Keratinocyte (primary cell): ENCODE results near the gene SLC25A24. TPM values are rescaled to one million over a fixed set of nuclear protein-coding genes. Genes with fewer than 3 reads are reported as not detected.
"Not testable (repeated sequence)": the region's sequence is repeated elsewhere in the genome, so short reads cannot be mapped to it uniquely, and the experiment has no call there.

Source experiments
- DNase-seq: peaks from one replicate; pipeline ENCODE4 v3.0.0-alpha.2; 2011; ENCODE audit warnings: low read depth, missing footprints, low spot score
- FAIRE-seq: peaks from 2 replicates; lab custom pipeline; 2011; peaks lifted over from hg19 to GRCh38; lab: Jason Lieb, UNC
- H2AFZ ChIP-seq: 2 replicates; pipeline ENCODE4 v1.6.0; 2012; ENCODE audit warnings: low read length, control low read depth, inconsistent platforms; ENCODE audit not compliant: control insufficient read depth
- H3K27ac ChIP-seq: 2 replicates; pipeline ENCODE4 v1.5.1; 2011; ENCODE audit warnings: low read length; ENCODE audit not compliant: control insufficient read depth, insufficient read depth
- H3K27me3 ChIP-seq: 3 replicates; pipeline ENCODE4 v1.6.0; 2011; ENCODE audit warnings: low read length; ENCODE audit not compliant: control insufficient read depth, insufficient read depth; ENCODE audit errors: extremely low read depth
- H3K36me3 ChIP-seq, 2 experiments: 2 replicates in 1 of 2; 3 replicates in 1 of 2; pipeline ENCODE4 v1.5.1; 2011; ENCODE audit warnings: low read length in 2 of 2, mild to moderate bottlenecking in 1 of 2; ENCODE audit not compliant: control insufficient read depth in 2 of 2, insufficient read depth in 2 of 2; ENCODE audit errors: extremely low read depth in 1 of 2
- H3K4me1 ChIP-seq: 3 replicates; pipeline ENCODE4 v1.5.1; 2011; ENCODE audit warnings: low read length; ENCODE audit not compliant: control insufficient read depth, insufficient read depth; ENCODE audit errors: extremely low read depth
- H3K4me2 ChIP-seq: 3 replicates; pipeline ENCODE4 v1.6.0; 2011; ENCODE audit warnings: low read depth, low read length; ENCODE audit not compliant: control insufficient read depth, insufficient read depth; ENCODE audit errors: extremely low read depth
- H3K4me3 ChIP-seq, 3 experiments: fragments of 200-600 bp in 1 of 3; sonication (generic) in 1 of 3; 2 replicates in 2 of 3; 3 replicates in 1 of 3; pipeline ENCODE4 v1.5.1; 2011 to 2016; ENCODE audit warnings: low read length in 3 of 3, mild to moderate bottlenecking in 3 of 3, control low read depth in 2 of 3, inconsistent platforms in 1 of 3, low read depth in 1 of 3, mixed read lengths in 1 of 3, mixed run types in 1 of 3, moderate library complexity in 1 of 3; ENCODE audit not compliant: control insufficient read depth in 2 of 3, insufficient read depth in 2 of 3; ENCODE audit errors: extremely low read depth in 1 of 3
- H3K79me2 ChIP-seq: 2 replicates; pipeline ENCODE4 v1.6.0; 2012; ENCODE audit warnings: low read length; ENCODE audit not compliant: control insufficient read depth, insufficient read depth
- H3K9ac ChIP-seq: 3 replicates; pipeline ENCODE4 v1.6.0; 2011; ENCODE audit warnings: low read length; ENCODE audit not compliant: control insufficient read depth, insufficient read depth; ENCODE audit errors: extremely low read depth
- H3K9me1 ChIP-seq: 3 replicates; pipeline ENCODE4 v1.6.0; 2011; ENCODE audit warnings: low read length; ENCODE audit not compliant: control insufficient read depth, insufficient read depth; ENCODE audit errors: extremely low read depth
- H3K9me3 ChIP-seq: 2 replicates; pipeline ENCODE4 v1.5.1; 2012; ENCODE audit warnings: low read depth, low read length; ENCODE audit not compliant: control insufficient read depth
- H4K20me1 ChIP-seq: 3 replicates; pipeline ENCODE4 v1.6.0; 2011; ENCODE audit warnings: low read length; ENCODE audit not compliant: control insufficient read depth, insufficient read depth; ENCODE audit errors: extremely low read depth
- EZH2 ChIP-seq: IDR thresholded peaks from one replicate; pipeline ENCODE4 v1.6.1; 2012; ENCODE audit warnings: inconsistent platforms, mild to moderate bottlenecking, low read length, moderate library complexity
- dilution Hi-C: fragments of 300-500 bp; cut with MboI; formaldehyde crosslinking; loops from one replicate; pipeline ENCODE4 v1.7.0; 2020; ENCODE audit warnings: low sequenced_read_pairs; ENCODE audit not compliant: extremely low pct_ligation_motif_present
- polyA plus RNA-seq, 5 experiments: library from polyadenylated mRNA; depleted of rRNA in 3 of 5; stranded (reverse) in 3 of 5; stranded (forward) in 1 of 5; unstranded in 1 of 5; fragments of >200 nt; gene quantifications; 1 replicate in 1 of 5; 2 replicates in 3 of 5; 3 replicates in 1 of 5; pipeline versions ENCODE4 v1.2.1 to v1.2.3, GENCODE V29; 2011 to 2012; ENCODE audit warnings: missing spikeins in 2 of 5, low read depth in 1 of 5, low replicate concordance in 1 of 5
- TF ChIP-seq, protein P1 (sequence below), 3 experiments: IDR thresholded peaks in 1 of 3; conservative IDR thresholded peaks in 1 of 3; optimal IDR thresholded peaks in 1 of 3; 2 replicates in 2 of 3; 3 replicates in 1 of 3; pipeline versions ENCODE3 to v1.5.1; 2011; ENCODE audit warnings: low read length in 3 of 3, mild to moderate bottlenecking in 3 of 3, moderate library complexity in 2 of 3, control low read depth in 1 of 3, inconsistent platforms in 1 of 3; ENCODE audit not compliant: insufficient read depth in 2 of 3; ENCODE audit errors: extremely low read depth in 1 of 3

Gene SLC25A24
- polyA plus RNA-seq, 1 donor (not counting 4 experiments of a cell fraction or from before 2014, with no cell fraction given) = 58.9 TPM

DNA sequence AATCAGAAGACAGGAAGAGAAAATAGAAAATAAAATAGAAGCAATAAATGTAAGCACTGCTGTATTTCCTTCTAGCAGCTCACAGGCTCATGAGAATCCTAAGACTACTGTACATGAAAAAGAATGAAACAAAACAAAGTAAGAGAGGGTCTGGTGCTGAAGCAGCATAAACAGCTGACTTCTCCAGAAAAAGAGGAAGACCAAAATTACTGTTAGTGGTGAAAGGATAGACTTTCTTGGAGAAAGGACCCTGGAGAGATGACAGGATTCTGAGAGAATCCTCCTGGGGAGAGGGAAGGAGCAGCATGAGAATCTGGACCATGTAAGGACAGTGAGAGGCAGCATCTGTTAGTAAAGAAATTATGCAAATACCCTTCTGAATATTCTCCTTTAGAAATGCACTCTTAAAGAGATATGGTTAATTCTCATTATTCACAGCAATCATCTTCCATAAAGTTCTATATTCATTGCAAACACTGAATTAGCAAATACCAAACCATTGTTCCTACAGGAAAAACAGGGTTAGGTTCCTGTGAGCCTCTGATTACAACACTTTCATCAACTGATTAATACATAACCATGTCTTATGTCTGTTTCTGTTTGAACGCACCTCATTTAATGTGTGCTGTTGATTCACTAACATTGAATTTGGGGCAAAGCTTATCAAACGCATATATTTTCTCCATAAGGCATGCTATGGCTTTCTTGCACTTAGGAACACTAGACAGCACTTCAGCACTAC lies 17.0 kb downstream of the SLC25A24 start:
- H3K36me3 ChIP-seq = peaks cover 9 to 16% of the 10 kb centered on the region in 2 experiments
- dilution Hi-C loops = no loop called here

DNA sequence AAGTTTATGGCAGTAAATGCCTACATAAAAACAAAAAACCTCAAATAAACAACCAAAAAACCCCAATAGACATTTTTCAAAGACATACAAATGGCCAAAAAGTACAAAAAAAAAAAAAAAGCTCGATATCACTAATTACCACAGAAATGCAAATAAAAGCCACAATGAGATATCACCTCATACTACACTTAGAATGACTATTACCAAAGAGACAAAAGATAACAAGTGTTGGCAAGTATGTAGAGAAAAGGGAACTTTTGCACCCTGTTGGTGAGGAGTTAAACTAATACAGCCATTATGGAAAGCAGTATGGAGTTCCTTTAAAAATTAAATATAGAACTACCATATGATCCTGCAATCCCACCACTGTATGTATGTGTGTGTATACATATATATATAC lies 21.1 kb downstream of the SLC25A24 start:
- Histone ChIP-seq H3K36me3 (peaks cover 9 to 12% of the 10 kb centered on the region in 2 experiments), H3K4me2 (no peak overlapping the region), H3K9me1 (no peaks in the 10 kb centered on the region), H4K20me1 (no peaks in the 10 kb centered on the region), H3K9me3 (peaks cover 7% of the 10 kb centered on the region), H3K27me3 (no peaks in the 10 kb centered on the region), H3K4me3 (no peak overlapping the region), H3K27ac (no peak overlapping the region), H2AFZ (no peak overlapping the region), H3K4me1 (no peaks in the 10 kb centered on the region), H3K79me2 (peaks cover 59% of the 10 kb centered on the region), H3K9ac (no peak overlapping the region)
- TF ChIP-seq EZH2 = no peak
- TF ChIP-seq, protein P1, sequence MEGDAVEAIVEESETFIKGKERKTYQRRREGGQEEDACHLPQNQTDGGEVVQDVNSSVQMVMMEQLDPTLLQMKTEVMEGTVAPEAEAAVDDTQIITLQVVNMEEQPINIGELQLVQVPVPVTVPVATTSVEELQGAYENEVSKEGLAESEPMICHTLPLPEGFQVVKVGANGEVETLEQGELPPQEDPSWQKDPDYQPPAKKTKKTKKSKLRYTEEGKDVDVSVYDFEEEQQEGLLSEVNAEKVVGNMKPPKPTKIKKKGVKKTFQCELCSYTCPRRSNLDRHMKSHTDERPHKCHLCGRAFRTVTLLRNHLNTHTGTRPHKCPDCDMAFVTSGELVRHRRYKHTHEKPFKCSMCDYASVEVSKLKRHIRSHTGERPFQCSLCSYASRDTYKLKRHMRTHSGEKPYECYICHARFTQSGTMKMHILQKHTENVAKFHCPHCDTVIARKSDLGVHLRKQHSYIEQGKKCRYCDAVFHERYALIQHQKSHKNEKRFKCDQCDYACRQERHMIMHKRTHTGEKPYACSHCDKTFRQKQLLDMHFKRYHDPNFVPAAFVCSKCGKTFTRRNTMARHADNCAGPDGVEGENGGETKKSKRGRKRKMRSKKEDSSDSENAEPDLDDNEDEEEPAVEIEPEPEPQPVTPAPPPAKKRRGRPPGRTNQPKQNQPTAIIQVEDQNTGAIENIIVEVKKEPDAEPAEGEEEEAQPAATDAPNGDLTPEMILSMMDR (optimal IDR thresholded peaks at IDR 0.05 in 1 of 3, IDR thresholded peaks at IDR 0.05 in 1 of 3, conservative IDR thresholded peaks at IDR 0.05 in 1 of 3; ENCODE audit: extremely low read depth in 1 of 3, insufficient read depth in 2 of 3, low read length in 3 of 3) = no peak
- DNase-seq = no peak
- no peak for FAIRE-seq
- dilution Hi-C loops = no loop called here

More for the DNA sequence above, 17.0 kb downstream of the SLC25A24 start:
- DNase-seq = no peak
- Histone ChIP-seq H3K4me1 (no peaks in the 10 kb centered on the region), H3K9me3 (no peaks in the 10 kb centered on the region), H3K27me3 (no peaks in the 10 kb centered on the region), H3K4me2 (no peak overlapping the region), H2AFZ (no peak overlapping the region), H3K27ac (no peak overlapping the region), H3K9ac (no peak overlapping the region), H3K4me3 (no peak overlapping the region), H4K20me1 (no peaks in the 10 kb centered on the region), H3K79me2 (peaks cover 55% of the 10 kb centered on the region), H3K9me1 (no peaks in the 10 kb centered on the region)
- TF ChIP-seq, protein P1 (optimal IDR thresholded peaks at IDR 0.05 in 1 of 3, IDR thresholded peaks at IDR 0.05 in 1 of 3, conservative IDR thresholded peaks at IDR 0.05 in 1 of 3; ENCODE audit: extremely low read depth in 1 of 3, insufficient read depth in 2 of 3, low read length in 3 of 3) = no peak
- no peak for TF ChIP-seq EZH2
- FAIRE-seq = peak; percentile 71

DNA sequence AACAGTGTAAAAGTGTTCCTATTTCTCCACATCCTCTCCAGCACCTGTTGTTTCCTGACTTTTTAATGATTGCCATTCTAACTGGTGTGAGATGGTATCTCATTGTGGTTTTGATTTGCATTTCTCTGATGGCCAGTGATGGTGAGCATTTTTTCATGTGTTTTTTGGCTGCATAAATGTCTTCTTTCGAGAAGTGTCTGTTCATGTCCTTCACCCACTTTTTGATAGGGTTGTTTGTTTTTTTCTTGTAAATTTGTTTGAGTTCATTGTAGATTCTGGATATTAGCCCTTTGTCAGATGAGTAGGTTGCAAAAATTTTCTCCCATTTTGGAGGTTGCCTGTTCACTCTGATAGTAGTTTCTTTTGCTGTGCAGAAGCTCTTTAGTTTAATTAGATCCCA lies 37.7 kb downstream of the SLC25A24 start:
- DNase-seq, dilution Hi-C loops, H2AFZ ChIP-seq, H3K4me2 ChIP-seq, H3K9ac ChIP-seq, H4K20me1 ChIP-seq, H3K36me3 ChIP-seq, H3K79me2 ChIP-seq, FAIRE-seq, H3K27me3 ChIP-seq, H3K27ac ChIP-seq, H3K4me1 ChIP-seq, H3K4me3 ChIP-seq, H3K9me3 ChIP-seq, H3K9me1 ChIP-seq: not testable (repeated sequence)

DNA sequence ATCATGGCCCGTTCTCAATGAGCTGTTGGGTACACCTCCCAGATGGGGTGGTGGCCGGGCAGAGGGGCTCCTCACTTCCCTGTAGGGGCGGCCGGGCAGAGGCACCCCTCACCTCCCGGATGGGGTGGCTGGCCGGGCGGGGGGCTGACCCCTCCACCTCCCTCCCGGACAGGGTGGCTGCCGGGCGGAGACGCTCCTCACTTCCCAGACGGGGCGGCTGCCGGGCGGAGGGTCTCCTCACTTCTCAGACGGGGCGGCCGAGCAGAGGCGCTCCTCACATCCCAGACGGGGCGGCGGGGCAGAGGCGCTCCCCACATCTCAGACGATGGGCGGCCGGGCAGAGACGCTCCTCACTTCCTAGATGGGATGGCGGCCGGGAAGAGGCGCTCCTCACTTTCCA lies 40.2 kb downstream of the SLC25A24 start:
- H2AFZ ChIP-seq, H3K9me1 ChIP-seq, H3K36me3 ChIP-seq, H3K4me2 ChIP-seq, DNase-seq, H3K27me3 ChIP-seq, H3K4me3 ChIP-seq, H3K79me2 ChIP-seq, dilution Hi-C loops, FAIRE-seq, H3K27ac ChIP-seq, H3K9ac ChIP-seq, H3K9me3 ChIP-seq, H4K20me1 ChIP-seq, H3K4me1 ChIP-seq: not testable (repeated sequence)
